ENCODE results near the gene GALNT7. TPM values are rescaled to one million over a fixed set of nuclear protein-coding genes. Genes with fewer than 3 reads are reported as not detected.

Gene GALNT7
- total RNA-seq, 2 donors from 2014 or later = 12.5 to 13.7 TPM

GRCh38 chr4:173191623-173192041 lies 23.0 kb downstream of the GALNT7 start:
- no peak overlapping the region for H3K27ac Mint-ChIP-seq
- no peaks in the 10 kb centered on the region for H3K27me3 Mint-ChIP-seq
- H3K36me3 Mint-ChIP-seq (ENCODE audit: low read depth) = no peaks in the 10 kb centered on the region
- no peaks in the 10 kb centered on the region for H3K9me3 ChIP-seq (ENCODE audit: control insufficient read depth, low read length, poor library complexity, severe bottlenecking)
- no peak for ATAC-seq
- H3K4me1 Mint-ChIP-seq = peaks cover 30% of the 10 kb centered on the region
- no peak overlapping the region for H3K4me3 Mint-ChIP-seq
- DNase-seq = no peak

DNA sequence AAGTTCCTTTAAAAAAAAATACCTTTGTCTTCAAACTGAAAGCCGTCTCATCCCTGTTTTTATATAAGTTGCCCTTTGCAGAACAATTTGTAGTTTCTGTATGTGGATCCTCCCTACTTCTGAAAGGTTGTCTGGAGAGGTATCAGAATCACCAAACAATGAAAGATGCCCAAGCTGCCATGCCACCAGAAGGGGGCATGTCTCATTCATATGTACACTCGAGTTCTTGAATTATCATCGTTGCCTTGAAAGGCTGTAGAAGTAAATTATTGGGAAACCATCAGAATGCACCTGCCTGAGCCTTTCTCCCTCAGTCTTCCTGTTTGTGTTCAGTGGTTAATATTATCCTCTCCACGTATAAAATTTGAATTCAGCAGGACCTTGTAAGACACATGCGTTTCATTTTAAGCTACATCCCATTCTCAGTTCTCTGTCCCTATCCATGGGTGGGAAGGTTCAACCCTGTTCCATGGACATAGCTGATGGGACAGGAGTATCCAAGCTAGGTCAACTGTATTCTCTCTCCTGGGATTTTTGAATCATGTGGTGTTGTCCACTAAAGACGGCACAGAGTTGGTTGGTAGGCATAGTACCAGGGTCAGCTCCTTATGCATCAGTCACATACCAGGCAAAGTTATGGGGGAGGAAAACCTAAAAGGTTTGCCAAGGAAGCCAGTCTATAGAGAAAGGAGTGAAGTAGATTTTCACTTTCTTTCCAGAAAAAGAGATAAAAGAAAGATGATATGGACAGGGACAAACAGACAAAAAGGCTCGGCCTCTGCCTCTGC lies 24.0 kb downstream of the GALNT7 start:
- Mint-ChIP-seq H3K4me1 (peaks cover 30% of the 10 kb centered on the region), H3K27ac (no peak overlapping the region), H3K4me3 (no peak overlapping the region), H3K36me3 (ENCODE audit: low read depth) (no peaks in the 10 kb centered on the region), H3K27me3 (no peaks in the 10 kb centered on the region)
- no peaks in the 10 kb centered on the region for H3K9me3 ChIP-seq (ENCODE audit: control insufficient read depth, low read length, poor library complexity, severe bottlenecking)
- no peak for DNase-seq
- ATAC-seq = no peak

DNA sequence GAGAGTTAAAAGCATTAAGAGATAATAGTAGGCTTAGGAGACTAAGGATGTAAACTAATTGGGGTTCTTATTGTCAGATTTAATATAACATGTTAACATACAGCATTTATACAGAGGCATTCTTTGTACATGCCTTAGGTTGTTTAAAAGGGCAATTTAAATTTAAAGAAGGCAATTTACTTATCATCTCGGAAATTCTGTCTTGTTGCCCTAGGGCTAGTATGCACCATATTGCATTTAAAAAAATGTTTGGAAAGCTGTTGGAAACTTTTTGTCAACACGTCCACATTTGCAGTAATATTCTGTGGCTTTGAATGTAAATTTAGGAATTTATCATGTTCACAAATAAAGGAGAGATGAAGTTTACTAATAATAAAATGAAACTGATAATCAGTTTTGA lies 25.5 kb downstream of the GALNT7 start:
- Mint-ChIP-seq H3K27ac (no peak overlapping the region), H3K4me1 (peaks cover 26% of the 10 kb centered on the region), H3K36me3 (ENCODE audit: low read depth) (no peaks in the 10 kb centered on the region), H3K4me3 (no peak overlapping the region), H3K27me3 (no peaks in the 10 kb centered on the region)
- no peaks in the 10 kb centered on the region for H3K9me3 ChIP-seq (ENCODE audit: control insufficient read depth, low read length, poor library complexity, severe bottlenecking)
- DNase-seq = no peak
- ATAC-seq = no peak

DNA sequence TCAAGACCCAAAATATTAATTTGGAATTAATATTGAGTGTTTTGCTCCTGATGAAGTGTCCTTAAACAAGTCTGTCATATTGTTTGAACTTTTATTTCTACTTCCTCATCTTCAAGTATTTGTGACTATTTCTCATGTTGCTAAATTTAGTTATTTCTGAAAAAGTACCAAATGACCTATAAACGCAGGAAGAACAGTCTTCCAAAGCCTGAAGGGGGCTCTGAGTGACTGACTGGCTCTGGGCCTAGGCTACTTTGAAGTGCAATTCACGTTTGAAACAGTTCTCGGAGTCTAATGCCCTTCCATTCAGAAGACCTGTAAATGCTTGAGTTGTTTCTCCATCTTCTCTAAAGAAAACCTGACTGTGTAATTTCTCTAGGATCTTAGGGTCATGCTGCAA lies 26.5 kb downstream of the GALNT7 start:
- Mint-ChIP-seq H3K4me3 (no peak overlapping the region), H3K27me3 (no peaks in the 10 kb centered on the region), H3K36me3 (ENCODE audit: low read depth) (no peaks in the 10 kb centered on the region), H3K27ac (no peak overlapping the region), H3K4me1 (peaks cover 24% of the 10 kb centered on the region)
- ATAC-seq (no peak), DNase-seq (no peak)
- H3K9me3 ChIP-seq (ENCODE audit: control insufficient read depth, low read length, poor library complexity, severe bottlenecking) = no peaks in the 10 kb centered on the region

DNA sequence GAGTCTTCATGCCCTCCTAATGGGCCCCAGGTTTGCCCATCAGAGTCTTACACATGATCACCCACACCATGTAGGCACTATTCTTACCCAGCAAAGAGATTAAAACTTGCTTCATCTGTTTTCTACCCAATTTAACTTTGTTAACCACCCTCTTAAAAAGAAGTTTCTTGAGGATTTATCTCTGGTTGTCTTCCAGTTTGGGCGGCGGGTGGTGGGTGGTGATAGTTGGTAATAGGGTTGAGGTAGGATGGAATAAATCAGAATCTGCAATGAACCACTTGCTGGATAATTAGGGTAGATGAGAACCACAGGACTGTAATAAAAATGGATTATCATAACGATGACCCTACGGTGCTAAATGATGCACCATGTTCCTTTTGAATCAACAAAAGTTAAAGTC lies 30.9 kb downstream of the GALNT7 start:
- H3K27me3 Mint-ChIP-seq = no peaks in the 10 kb centered on the region
- H3K27ac Mint-ChIP-seq = no peak overlapping the region
- H3K4me1 Mint-ChIP-seq = peaks cover 6% of the 10 kb centered on the region
- ATAC-seq (no peak), DNase-seq (no peak)
- no peaks in the 10 kb centered on the region for H3K9me3 ChIP-seq (ENCODE audit: control insufficient read depth, low read length, poor library complexity, severe bottlenecking)
- peaks cover 2% of the 10 kb centered on the region for H3K36me3 Mint-ChIP-seq (ENCODE audit: low read depth)
- H3K4me3 Mint-ChIP-seq = no peak overlapping the region

DNA sequence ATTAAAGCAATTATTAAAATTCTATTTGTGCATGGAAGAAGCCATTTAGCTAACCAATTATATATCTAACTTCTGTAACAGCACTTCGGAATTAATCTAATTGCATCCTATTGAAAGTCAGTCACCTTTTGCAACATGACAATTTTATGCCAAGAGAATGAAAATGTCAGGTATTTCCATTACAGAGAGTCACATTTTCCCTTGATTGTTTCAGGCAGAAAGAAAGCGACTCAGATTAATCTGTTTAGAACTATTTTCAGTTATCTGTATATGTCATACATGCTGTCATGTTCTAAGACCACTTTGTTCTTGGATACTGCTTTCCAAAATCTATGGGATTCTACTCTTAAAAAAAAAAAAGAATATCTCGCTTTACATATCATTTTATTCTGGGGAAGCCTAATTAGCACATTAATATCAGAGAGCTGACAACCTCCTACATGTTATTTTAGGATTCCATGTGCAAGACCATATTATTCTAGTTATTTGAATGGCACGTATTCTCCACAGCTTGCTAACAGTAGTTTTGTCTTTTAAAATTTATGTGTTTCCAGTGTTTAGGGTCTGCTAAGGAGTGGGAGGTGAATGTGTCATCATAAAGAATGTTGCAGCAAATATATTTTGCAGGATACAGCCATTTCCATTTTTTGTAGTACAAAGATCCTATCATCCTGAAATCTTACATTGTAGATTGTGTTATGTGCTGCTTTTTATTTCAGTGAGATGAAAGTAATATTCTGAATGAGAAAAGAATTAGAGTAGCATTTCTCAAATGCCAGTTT lies 31.7 kb downstream of the GALNT7 start:
- no peak for ATAC-seq
- peaks cover 3% of the 10 kb centered on the region for H3K36me3 Mint-ChIP-seq (ENCODE audit: low read depth)
- no peaks in the 10 kb centered on the region for H3K9me3 ChIP-seq (ENCODE audit: control insufficient read depth, low read length, poor library complexity, severe bottlenecking)
- DNase-seq = no peak
- H3K27ac Mint-ChIP-seq = no peak overlapping the region
- no peaks in the 10 kb centered on the region for H3K27me3 Mint-ChIP-seq
- H3K4me3 Mint-ChIP-seq = no peak overlapping the region
- H3K4me1 Mint-ChIP-seq = peaks cover 6% of the 10 kb centered on the region

DNA sequence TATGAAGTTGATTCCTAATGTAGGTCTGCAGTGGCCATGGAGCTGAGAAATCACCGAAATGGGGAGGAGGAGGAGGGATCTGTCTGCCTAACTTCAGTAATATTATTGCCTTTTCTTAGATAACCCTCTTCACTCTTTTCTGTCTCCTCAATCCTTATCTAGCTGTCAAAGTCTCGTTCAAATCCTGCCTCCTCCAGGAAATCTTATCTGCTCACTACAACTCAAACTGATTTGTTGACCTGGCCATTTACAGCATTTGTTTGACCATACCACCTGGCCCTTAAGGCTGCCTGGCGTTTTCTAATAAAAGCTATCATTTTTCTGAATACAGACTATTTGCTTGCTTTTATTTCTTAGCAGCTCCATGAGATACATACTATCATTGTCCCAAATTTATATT lies 33.8 kb downstream of the GALNT7 start:
- peaks cover 9% of the 10 kb centered on the region for H3K4me1 Mint-ChIP-seq
- peaks cover 4% of the 10 kb centered on the region for H3K36me3 Mint-ChIP-seq (ENCODE audit: low read depth)
- no peaks in the 10 kb centered on the region for H3K9me3 ChIP-seq (ENCODE audit: control insufficient read depth, low read length, poor library complexity, severe bottlenecking)
- H3K27me3 Mint-ChIP-seq = no peaks in the 10 kb centered on the region
- ATAC-seq (no peak), DNase-seq (no peak)
- no peak overlapping the region for H3K4me3 Mint-ChIP-seq
- H3K27ac Mint-ChIP-seq = no peak overlapping the region

DNA sequence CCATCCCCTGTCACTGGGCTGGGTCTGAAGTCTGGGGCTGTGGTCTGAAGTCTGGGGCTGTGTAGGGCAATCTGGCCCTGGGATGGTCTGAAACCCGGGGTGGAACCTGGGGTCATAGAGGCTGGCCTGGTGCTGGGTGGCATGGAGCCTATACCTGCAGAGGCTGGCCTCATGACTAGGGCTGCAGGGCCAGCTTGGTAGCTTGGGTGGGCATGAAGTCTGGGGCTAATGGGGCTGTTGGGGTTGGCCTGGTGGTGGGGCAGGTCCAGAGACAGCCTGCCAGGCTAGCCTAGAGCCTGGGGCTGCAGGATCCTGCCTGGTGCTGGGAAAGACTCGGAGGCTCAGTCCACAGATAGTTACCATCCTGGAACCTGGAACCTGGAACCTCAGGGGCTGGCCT lies 37.0 kb downstream of the GALNT7 start:
- H3K9me3 ChIP-seq (ENCODE audit: control insufficient read depth, low read length, poor library complexity, severe bottlenecking) = no peaks in the 10 kb centered on the region
- no peak overlapping the region for H3K4me3 Mint-ChIP-seq
- no peaks in the 10 kb centered on the region for H3K27me3 Mint-ChIP-seq
- ATAC-seq = no peak
- H3K36me3 Mint-ChIP-seq (ENCODE audit: low read depth) = peaks cover 4% of the 10 kb centered on the region
- H3K4me1 Mint-ChIP-seq = peaks cover 17% of the 10 kb centered on the region
- no peak overlapping the region for H3K27ac Mint-ChIP-seq
- no peak for DNase-seq

GRCh38 chr4:173208420-173208819 lies 39.8 kb downstream of the GALNT7 start:
- Mint-ChIP-seq H3K27me3 (no peaks in the 10 kb centered on the region), H3K27ac (no peak overlapping the region), H3K36me3 (ENCODE audit: low read depth) (peaks cover 3% of the 10 kb centered on the region), H3K4me3 (no peak overlapping the region), H3K4me1 (peaks cover 20% of the 10 kb centered on the region)
- DNase-seq (no peak), ATAC-seq (no peak)
- no peaks in the 10 kb centered on the region for H3K9me3 ChIP-seq (ENCODE audit: control insufficient read depth, low read length, poor library complexity, severe bottlenecking)

DNA sequence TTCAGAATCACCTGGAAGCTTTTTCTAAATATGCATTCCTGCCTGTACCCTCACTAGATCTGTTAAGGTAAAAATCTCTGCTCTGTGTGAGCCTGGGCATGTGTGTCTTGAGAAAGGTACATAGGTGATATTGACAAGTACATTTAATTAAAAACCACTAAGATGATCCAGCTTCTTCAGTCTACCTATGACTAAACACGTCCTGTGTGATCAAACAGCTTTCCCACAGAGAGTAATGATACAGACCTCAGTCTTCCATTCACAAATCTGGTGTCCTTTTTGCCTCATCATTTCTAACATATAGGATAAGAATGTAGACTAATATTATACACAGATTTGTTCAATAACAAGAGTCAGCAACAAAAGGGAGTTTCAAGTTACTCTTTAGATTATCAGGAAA lies 42.6 kb downstream of the GALNT7 start:
- H3K27ac Mint-ChIP-seq = peak overlapping the region; percentile 6
- DNase-seq (no peak), ATAC-seq (no peak)
- no peaks in the 10 kb centered on the region for H3K9me3 ChIP-seq (ENCODE audit: control insufficient read depth, low read length, poor library complexity, severe bottlenecking)
- peaks cover 22% of the 10 kb centered on the region for H3K4me1 Mint-ChIP-seq
- H3K36me3 Mint-ChIP-seq (ENCODE audit: low read depth) = no peaks in the 10 kb centered on the region
- H3K27me3 Mint-ChIP-seq = no peaks in the 10 kb centered on the region
- H3K4me3 Mint-ChIP-seq = no peak overlapping the region

- no peak overlapping the region for H3K4me3 Mint-ChIP-seq
- H3K4me1 Mint-ChIP-seq = peaks cover 19% of the 10 kb centered on the region
- no peaks in the 10 kb centered on the region for H3K9me3 ChIP-seq (ENCODE audit: control insufficient read depth, low read length, poor library complexity, severe bottlenecking)
- ATAC-seq (no peak), DNase-seq (no peak)
- H3K27ac Mint-ChIP-seq = peak overlapping the region; percentile 6
- H3K27me3 Mint-ChIP-seq = no peaks in the 10 kb centered on the region
- H3K36me3 Mint-ChIP-seq (ENCODE audit: low read depth) = no peaks in the 10 kb centered on the region
These were observed 43.2 kb downstream of the GALNT7 start for GRCh38 chr4:173211838-173212237.

DNA sequence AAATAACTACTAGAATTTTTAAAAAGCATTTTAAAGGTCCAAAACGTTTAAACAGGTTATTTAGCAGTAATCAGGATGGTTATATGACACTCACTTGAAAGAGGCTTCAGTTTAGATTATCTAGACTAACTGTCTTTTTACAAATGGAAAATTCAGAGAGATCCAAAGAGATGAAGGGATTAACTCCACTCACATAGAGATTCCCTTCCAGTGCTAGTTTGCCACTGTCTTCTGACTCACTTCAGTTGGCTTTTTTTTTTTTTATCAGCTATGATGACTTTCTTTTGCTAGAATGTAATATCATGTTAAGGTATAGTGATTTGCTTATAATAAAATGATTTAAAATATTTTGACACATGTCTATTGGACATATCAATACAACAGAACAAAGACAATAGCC lies 43.8 kb downstream of the GALNT7 start:
- DNase-seq (no peak), ATAC-seq (no peak)
- no peaks in the 10 kb centered on the region for H3K36me3 Mint-ChIP-seq (ENCODE audit: low read depth)
- H3K9me3 ChIP-seq (ENCODE audit: control insufficient read depth, low read length, poor library complexity, severe bottlenecking) = no peaks in the 10 kb centered on the region
- H3K4me1 Mint-ChIP-seq = peaks cover 17% of the 10 kb centered on the region
- H3K4me3 Mint-ChIP-seq = no peak overlapping the region
- no peaks in the 10 kb centered on the region for H3K27me3 Mint-ChIP-seq
- no peak overlapping the region for H3K27ac Mint-ChIP-seq

DNA sequence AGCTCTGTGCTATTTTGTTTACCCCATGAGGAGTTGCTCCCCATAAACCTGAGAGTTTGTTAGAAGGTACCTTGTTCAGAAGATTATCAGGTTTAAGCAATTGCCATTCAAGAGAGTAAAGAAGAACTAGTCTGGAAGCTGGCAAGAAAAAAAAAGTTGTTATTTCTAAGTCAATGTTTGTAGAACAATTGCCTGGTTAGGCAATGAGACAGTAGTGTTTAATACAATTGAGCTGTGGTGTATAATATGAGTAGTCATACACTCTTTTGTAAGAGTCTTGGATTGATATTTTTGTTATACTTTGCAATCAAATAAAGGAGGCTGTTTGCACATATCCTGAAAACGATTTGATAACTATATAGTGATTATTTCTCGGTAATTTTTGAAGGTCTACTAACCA lies 44.7 kb downstream of the GALNT7 start:
- Mint-ChIP-seq H3K36me3 (ENCODE audit: low read depth) (no peaks in the 10 kb centered on the region), H3K27ac (no peak overlapping the region), H3K4me1 (peaks cover 22% of the 10 kb centered on the region), H3K4me3 (no peak overlapping the region), H3K27me3 (no peaks in the 10 kb centered on the region)
- H3K9me3 ChIP-seq (ENCODE audit: control insufficient read depth, low read length, poor library complexity, severe bottlenecking) = no peaks in the 10 kb centered on the region
- DNase-seq (no peak), ATAC-seq (no peak)

DNA sequence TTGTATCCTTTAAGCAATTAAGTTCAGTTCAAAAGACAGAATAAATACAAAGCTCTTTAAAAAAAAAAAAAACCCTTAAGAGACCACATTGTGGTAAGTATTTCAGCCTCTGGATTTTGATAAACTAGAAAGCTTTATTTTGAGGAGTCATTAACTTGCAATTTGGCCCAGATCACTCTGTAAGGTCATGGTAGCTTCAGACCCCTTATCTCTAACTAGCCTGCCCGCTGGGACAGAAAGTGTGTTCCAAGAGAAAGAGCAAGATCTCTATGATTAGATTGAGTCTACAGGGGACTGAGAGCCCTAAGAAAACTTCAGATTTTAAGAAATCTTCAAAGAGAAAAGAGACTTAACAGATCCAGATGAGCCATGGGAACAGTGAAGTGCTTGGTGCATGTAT lies 45.6 kb downstream of the GALNT7 start:
- H3K4me1 Mint-ChIP-seq = peaks cover 22% of the 10 kb centered on the region
- no peaks in the 10 kb centered on the region for H3K27me3 Mint-ChIP-seq
- H3K36me3 Mint-ChIP-seq (ENCODE audit: low read depth) = no peaks in the 10 kb centered on the region
- no peak for ATAC-seq
- H3K4me3 Mint-ChIP-seq = no peak overlapping the region
- H3K9me3 ChIP-seq (ENCODE audit: control insufficient read depth, low read length, poor library complexity, severe bottlenecking) = no peaks in the 10 kb centered on the region
- no peak for DNase-seq
- no peak overlapping the region for H3K27ac Mint-ChIP-seq
